Endothelial cell of umbilical vein (primary cell): ENCODE measurements around the gene KAZN. TPM values are rescaled to one million over a fixed set of nuclear protein-coding genes. Genes with fewer than 3 reads are reported as not detected.

Source experiments
- BruUV-seq: library from RNA; stranded (reverse); fragments of 400-500 nt; replicated peaks from 2 replicates; lab custom pipeline; 2021; lab: Mats Ljungman, UMichigan
- CTCF ChIA-PET: fragments of 300-600, 350-600 bp; sonication (Branson Sonifier 250); formaldehyde crosslinking; loops from one replicate; lab custom pipeline; 2021; ENCODE audit warnings: antibody characterized with exemption, inconsistent platforms; lab: Charles Lee
- POLR2A ChIA-PET: fragments of 300-600, 350-600 bp; sonication (Branson Sonifier 250); formaldehyde crosslinking; loops from one replicate; lab custom pipeline; 2021; ENCODE audit warnings: antibody characterized with exemption, inconsistent platforms; lab: Charles Lee
- DNase-seq: peaks from one replicate; pipeline ENCODE4 v3.0.0-alpha.2; 2011; ENCODE audit warnings: low read depth, low spot score
- FAIRE-seq: peaks from 2 replicates; lab custom pipeline; 2011; peaks lifted over from hg19 to GRCh38; lab: Jason Lieb, UNC
- H2AFZ ChIP-seq: 2 replicates; pipeline ENCODE4 v1.6.0; 2012; ENCODE audit warnings: low read depth, low read length, control low read depth, inconsistent platforms
- H3K27ac ChIP-seq: 2 replicates; pipeline ENCODE4 v1.5.1; 2011; ENCODE audit warnings: low read depth, mild to moderate bottlenecking, control low read depth, low read length, moderate library complexity; ENCODE audit not compliant: insufficient read depth
- H3K27me3 ChIP-seq, 2 experiments: 2 replicates each; pipeline versions ENCODE4 v1.6.0 to v1.6.1; 2011; ENCODE audit warnings: low read length in 2 of 2, mixed read lengths in 1 of 2; ENCODE audit not compliant: control insufficient read depth in 2 of 2, insufficient read depth in 2 of 2
- H3K36me3 ChIP-seq, 2 experiments: 2 replicates in 1 of 2; 3 replicates in 1 of 2; pipeline ENCODE4 v1.5.1; 2011; ENCODE audit warnings: low read length in 2 of 2, mild to moderate bottlenecking in 1 of 2, moderate library complexity in 1 of 2; ENCODE audit not compliant: control insufficient read depth in 2 of 2, insufficient read depth in 2 of 2; ENCODE audit errors: extremely low read depth in 1 of 2
- H3K4me1 ChIP-seq: 3 replicates; pipeline ENCODE4 v1.5.1; 2011; ENCODE audit warnings: mild to moderate bottlenecking, low read length; ENCODE audit not compliant: control insufficient read depth, insufficient read depth; ENCODE audit errors: extremely low read depth
- H3K4me2 ChIP-seq: 2 replicates; pipeline ENCODE4 v1.6.1; 2011; ENCODE audit warnings: low read length, control low read depth, mixed read lengths; ENCODE audit not compliant: insufficient read depth
- H3K4me3 ChIP-seq, 3 experiments: fragments of 200-600 bp in 1 of 3; sonication (generic), shearing (Covaris generic) in 1 of 3; replicated peaks in 1 of 3; 2 replicates each; pipeline ENCODE4 v1.5.1; 2011 to 2016; ENCODE audit warnings: control low read depth in 3 of 3, low read length in 3 of 3, mild to moderate bottlenecking in 2 of 3, inconsistent platforms in 1 of 3, low read depth in 1 of 3, moderate library complexity in 1 of 3; ENCODE audit not compliant: insufficient read depth in 1 of 3
- H3K79me2 ChIP-seq: 2 replicates; pipeline ENCODE4 v1.6.0; 2012; ENCODE audit warnings: low read length, inconsistent platforms; ENCODE audit not compliant: control insufficient read depth, insufficient read depth
- H3K9ac ChIP-seq: replicated peaks from 2 replicates; pipeline ENCODE3; 2011; ENCODE audit warnings: low read length, control low read depth; ENCODE audit not compliant: insufficient read depth; ENCODE audit errors: extremely low read depth
- H3K9me1 ChIP-seq: replicated peaks from 3 replicates; pipeline ENCODE4 v1.6.0; 2011; ENCODE audit warnings: mild to moderate bottlenecking, low read length; ENCODE audit not compliant: control insufficient read depth, insufficient read depth; ENCODE audit errors: extremely low read depth
- H3K9me3 ChIP-seq: replicated peaks from 2 replicates; pipeline ENCODE4 v1.5.1; 2012; ENCODE audit warnings: low read length, inconsistent platforms; ENCODE audit not compliant: control insufficient read depth, insufficient read depth
- H4K20me1 ChIP-seq: replicated peaks from 2 replicates; pipeline ENCODE3; 2011; ENCODE audit warnings: mild to moderate bottlenecking, low read length; ENCODE audit not compliant: control insufficient read depth, insufficient read depth; ENCODE audit errors: extremely low read depth
- EZH2 ChIP-seq: IDR thresholded peaks from 2 replicates; pipeline ENCODE4 v1.6.1; 2012; ENCODE audit warnings: borderline replicate concordance, low read depth, mild to moderate bottlenecking, moderate library complexity, low read length, inconsistent platforms; ENCODE audit not compliant: severe bottlenecking
- FOS ChIP-seq: IDR thresholded peaks from 2 replicates; pipeline ENCODE4 v1.6.1; 2011; ENCODE audit warnings: mild to moderate bottlenecking, low read length, moderate library complexity, borderline replicate concordance; ENCODE audit not compliant: insufficient read depth
- GATA2 ChIP-seq: IDR thresholded peaks from 2 replicates; pipeline ENCODE4 v1.7.0; 2011; ENCODE audit warnings: low read depth, mild to moderate bottlenecking, moderate library complexity, mixed read lengths, low read length; ENCODE audit not compliant: insufficient read length, insufficient read depth
- JUN ChIP-seq: IDR thresholded peaks from 2 replicates; pipeline ENCODE4 v1.6.1; 2011; ENCODE audit warnings: borderline replicate concordance, low read depth; ENCODE audit not compliant: insufficient read length, insufficient read depth
- MYC ChIP-seq: IDR thresholded peaks from one replicate; pipeline ENCODE4 v1.6.1; 2011; ENCODE audit warnings: mild to moderate bottlenecking, low read depth, low read length
- POLR2A ChIP-seq: IDR thresholded peaks from 2 replicates; pipeline ENCODE4 v1.6.1; 2012; ENCODE audit warnings: low read depth, mild to moderate bottlenecking, control low read depth, low read length
- POLR2AphosphoS5 ChIP-seq: IDR thresholded peaks from 2 replicates; pipeline ENCODE4 v1.6.1; 2012; ENCODE audit warnings: low read depth, mild to moderate bottlenecking, control low read depth, low read length, moderate library complexity; ENCODE audit not compliant: insufficient read depth
- dilution Hi-C: fragments of 300-500 bp; cut with MboI; formaldehyde crosslinking; loops from one replicate; pipeline ENCODE4 v1.15.0; 2019; ENCODE audit warnings: low sequenced_read_pairs; ENCODE audit not compliant: extremely low pct_ligation_motif_present
- intact Hi-C: fragments of 100-400 bp; cut with micrococcal nuclease; formaldehyde crosslinking; loops from one replicate; pipeline ENCODE4 v1.10.0; 2022
- polyA plus RNA-seq, 4 experiments: library from polyadenylated mRNA; depleted of rRNA in 3 of 4; stranded (reverse) in 3 of 4; unstranded in 1 of 4; fragments of >200 nt; gene quantifications; 2 replicates each; pipeline versions ENCODE4 v1.2.1 to v1.2.3, GENCODE V29; 2011 to 2012; ENCODE audit warnings: missing spikeins in 1 of 4
- total RNA-seq: library from RNA; stranded (reverse); gene quantifications from 2 replicates; pipeline ENCODE4 v1.2.3, GENCODE V29; 2021
- TF ChIP-seq, protein P1 (sequence below), 2 donors: IDR thresholded peaks; 1 replicate in 1 of 2; 2 replicates in 1 of 2; pipeline ENCODE4 v1.5.1; 2011; ENCODE audit warnings: low read length in 2 of 2, mild to moderate bottlenecking in 2 of 2, moderate library complexity in 2 of 2, control low read depth in 1 of 2, inconsistent platforms in 1 of 2, low read depth in 1 of 2; ENCODE audit not compliant: insufficient read depth in 1 of 2; ENCODE audit errors: extremely low read depth in 1 of 2
- TF ChIP-seq, protein P2 (sequence below): IDR thresholded peaks from 2 replicates; pipeline ENCODE4 v1.6.1; 2011; ENCODE audit not compliant: insufficient read depth, insufficient read length

KAZN gene
- total and polyA plus RNA-seq, 2 donors (not counting 3 experiments of a cell fraction or from before 2014, with no cell fraction given), result 1.6 to 5.8 TPM

DNA sequence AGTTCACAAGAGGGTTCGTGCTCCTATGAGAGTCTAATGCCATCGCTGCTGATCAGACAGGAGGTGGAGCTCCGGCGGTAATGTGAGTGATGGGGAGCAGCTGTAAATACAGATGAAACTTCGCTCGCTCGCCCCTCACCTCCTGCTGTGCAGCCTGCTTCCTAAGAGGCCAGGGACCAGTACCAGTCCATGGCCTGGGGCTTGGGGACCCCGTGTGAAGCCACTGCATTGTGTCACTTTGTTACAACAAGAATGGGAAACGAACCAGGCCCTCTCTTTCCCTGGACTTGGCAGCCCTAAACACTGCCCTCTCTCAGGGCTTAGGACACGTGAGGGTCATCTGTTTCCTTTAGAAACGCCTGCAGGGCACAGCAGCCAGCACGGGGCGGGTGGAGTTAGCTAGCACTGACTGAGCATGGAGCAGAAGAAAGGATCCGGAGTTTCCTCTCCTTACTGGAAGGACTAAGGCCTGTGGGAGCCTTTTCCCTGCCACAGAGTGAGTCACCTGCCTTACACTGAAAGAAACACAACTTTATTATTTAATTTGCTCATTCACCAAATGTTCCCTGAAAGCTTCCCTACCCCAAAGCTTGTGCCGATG, 369.9 kb downstream of the KAZN start:
- Histone ChIP-seq H3K36me3 (no peaks in the 10 kb centered on the region), H3K27ac (no peak overlapping the region), H3K9ac (no peak overlapping the region), H3K4me1 (peaks cover 2% of the 10 kb centered on the region), H4K20me1 (no peaks in the 10 kb centered on the region), H3K9me3 (no peaks in the 10 kb centered on the region), H3K27me3 (no peaks in the 10 kb centered on the region), H3K4me2 (no peak overlapping the region), H3K79me2 (no peaks in the 10 kb centered on the region), H3K4me3 (no peak overlapping the region), H2AFZ (peak overlapping the region; percentile 48), H3K9me1 (no peaks in the 10 kb centered on the region)
- TF ChIP-seq, protein P1, sequence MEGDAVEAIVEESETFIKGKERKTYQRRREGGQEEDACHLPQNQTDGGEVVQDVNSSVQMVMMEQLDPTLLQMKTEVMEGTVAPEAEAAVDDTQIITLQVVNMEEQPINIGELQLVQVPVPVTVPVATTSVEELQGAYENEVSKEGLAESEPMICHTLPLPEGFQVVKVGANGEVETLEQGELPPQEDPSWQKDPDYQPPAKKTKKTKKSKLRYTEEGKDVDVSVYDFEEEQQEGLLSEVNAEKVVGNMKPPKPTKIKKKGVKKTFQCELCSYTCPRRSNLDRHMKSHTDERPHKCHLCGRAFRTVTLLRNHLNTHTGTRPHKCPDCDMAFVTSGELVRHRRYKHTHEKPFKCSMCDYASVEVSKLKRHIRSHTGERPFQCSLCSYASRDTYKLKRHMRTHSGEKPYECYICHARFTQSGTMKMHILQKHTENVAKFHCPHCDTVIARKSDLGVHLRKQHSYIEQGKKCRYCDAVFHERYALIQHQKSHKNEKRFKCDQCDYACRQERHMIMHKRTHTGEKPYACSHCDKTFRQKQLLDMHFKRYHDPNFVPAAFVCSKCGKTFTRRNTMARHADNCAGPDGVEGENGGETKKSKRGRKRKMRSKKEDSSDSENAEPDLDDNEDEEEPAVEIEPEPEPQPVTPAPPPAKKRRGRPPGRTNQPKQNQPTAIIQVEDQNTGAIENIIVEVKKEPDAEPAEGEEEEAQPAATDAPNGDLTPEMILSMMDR (IDR thresholded peaks at IDR 0.05; ENCODE audit: extremely low read depth in 1 of 2, insufficient read depth in 1 of 2, low read depth in 1 of 2, low read length in 2 of 2), result no peak
- no peak for TF ChIP-seq EZH2
- peak; percentile 7 for TF ChIP-seq FOS
- TF ChIP-seq GATA2, result no peak
- no peak for TF ChIP-seq POLR2A
- TF ChIP-seq, protein P2, sequence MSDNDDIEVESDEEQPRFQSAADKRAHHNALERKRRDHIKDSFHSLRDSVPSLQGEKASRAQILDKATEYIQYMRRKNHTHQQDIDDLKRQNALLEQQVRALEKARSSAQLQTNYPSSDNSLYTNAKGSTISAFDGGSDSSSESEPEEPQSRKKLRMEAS, result peak; percentile 56
- TF ChIP-seq JUN, result peak; percentile 15
- no peak for TF ChIP-seq POLR2AphosphoS5
- TF ChIP-seq MYC, result no peak
- no TSS peak for BruUV-seq
- peak; percentile 62 for FAIRE-seq
- CTCF ChIA-PET, result interaction anchor here (1.5 kb wide), 2 partner anchors 14 to 60 kb away, joined by 3 to 4 read pairs; no protein-coding TSS in a partner anchor
- POLR2A ChIA-PET, result no interaction called here
- DNase-seq, result peak; percentile 67
- intact Hi-C loops, result loop anchor here (2.0 kb wide), 1 partner anchor 44 kb away; no protein-coding TSS in a partner anchor
- dilution Hi-C loops, result no loop called here
